Measurements from ENCODE around the gene UNC45A.
"Not testable (repeated sequence)": the region's sequence is repeated elsewhere in the genome, so short reads cannot be mapped to it uniquely, and the experiment has no call there.

Gene UNC45A

DNA sequence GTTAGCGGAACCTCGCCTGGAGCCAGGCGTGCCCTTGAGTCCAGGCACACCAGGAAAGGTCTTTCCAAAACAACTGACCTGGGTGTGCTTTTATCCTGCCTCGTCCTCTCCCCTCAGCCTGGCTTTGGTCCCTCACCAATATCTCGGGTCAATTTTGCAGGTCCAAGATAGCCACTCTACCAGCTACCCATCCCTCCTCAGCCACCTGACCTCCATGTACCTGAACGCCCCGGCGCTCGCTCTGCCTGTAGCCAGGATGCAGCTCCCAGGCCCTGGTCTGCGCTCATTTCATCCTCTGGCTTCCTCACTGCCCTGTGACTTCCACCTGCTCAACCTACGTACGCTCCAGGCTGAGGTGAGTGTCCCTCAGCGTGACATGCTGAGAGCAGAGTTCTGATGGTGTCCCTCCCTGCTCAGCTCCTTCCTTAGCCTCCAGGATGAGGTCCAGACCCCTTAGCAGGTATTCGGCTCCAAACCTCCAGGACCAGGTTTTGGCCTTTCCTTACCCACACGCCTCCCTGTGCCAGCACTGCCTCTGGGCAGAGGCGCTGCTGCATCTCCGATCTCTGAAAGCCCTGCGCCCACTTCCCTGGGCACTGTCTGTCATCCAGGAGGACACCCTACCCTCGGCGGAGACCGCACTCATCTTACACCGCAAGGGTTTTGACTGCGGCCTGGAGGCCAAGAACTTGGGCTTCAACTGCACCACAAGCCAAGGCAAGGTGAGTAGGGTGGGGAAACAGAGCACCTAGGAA lies 16.9 kb upstream of the UNC45A start:
- no peak for DNase-seq

DNA sequence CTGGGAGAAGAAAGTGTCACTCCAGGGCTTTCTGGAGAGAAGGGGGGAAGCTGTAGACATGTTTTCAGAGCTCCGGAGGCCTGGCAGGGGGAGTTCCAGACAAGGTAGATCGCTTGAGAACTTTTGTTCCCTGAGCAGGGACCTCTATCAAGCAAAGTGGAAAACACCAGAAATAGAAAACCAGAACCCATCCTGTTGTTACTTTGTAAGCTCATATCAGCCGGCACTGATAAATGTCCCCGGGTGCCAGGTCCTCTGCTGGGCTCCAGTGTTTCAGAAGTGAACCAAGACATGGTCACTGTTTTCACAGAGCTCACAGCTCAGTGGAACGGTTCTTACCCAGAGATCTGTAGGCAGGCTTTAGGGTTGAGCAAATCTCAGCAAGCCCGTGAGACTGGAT lies 16.2 kb upstream of the UNC45A start:
- no peak for DNase-seq

DNA sequence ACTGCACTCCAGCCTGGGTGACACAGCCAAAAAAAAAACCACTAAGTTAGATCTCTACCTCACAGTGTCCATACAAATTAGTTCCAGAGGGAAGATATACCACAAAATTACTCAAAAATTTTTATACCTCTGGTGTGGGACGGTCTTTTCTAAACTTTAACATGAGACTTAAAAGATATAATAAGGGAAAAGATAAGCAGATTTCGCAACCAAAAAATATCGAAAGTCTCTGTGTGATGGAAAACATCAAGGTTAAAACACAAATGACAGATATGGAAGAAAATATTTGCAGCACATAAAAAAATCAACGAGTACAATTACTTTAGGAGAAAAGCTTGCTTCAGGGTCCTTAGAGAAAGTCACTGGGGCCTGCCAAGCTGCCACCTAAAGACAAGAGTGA lies 13.2 kb upstream of the UNC45A start:
- no peak for DNase-seq

DNA sequence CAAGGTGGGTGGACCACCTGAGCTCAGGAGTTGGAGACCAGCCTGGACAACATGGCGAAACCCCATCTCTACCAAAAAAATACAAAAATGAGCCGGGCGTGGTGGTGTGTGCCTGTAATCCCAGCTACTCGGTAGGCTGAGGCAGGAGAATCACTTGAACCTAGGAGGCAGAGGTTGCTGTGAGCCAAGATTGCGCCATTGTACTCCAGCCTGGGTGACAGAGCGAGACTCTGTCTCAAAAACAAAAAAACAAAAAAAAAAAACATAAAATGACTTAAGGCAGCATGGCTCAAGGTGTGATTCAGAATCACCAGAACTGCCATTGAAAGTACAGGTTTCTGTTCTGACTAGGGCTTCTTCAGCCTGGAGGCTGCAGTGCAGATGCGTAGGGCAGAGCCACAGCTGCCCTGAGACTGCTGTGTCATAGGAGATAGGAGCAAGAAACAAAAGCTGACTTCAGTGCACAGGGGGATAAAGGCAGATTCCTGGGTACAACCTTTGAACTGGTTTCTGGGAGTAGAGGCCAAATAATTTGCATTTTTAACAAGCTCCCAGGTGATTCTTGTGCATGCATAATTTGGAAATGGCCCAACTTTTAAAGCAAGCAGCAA lies 12.3 kb upstream of the UNC45A start:
- DNase-seq: not testable (repeated sequence)

DNA sequence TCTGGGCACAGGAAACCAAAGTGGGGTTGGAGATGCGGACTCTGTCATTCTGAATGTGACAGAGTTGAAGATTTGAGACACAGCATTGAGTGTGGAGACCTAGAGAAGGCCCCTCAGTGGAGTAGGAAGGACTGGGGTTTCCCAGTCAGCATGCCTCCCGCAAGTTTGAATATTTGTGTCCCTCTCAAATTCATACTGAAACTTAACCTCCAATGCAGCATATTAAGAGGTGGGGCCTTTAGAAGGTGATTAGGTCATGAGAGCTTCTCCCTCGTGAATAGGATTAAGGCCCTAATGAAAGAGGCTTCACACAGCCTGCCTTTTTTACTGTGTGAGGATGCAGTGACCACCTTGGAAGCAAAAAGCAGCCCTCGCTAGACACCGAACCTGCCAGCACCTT lies 10.7 kb upstream of the UNC45A start:
- DNase-seq: no peak

DNA sequence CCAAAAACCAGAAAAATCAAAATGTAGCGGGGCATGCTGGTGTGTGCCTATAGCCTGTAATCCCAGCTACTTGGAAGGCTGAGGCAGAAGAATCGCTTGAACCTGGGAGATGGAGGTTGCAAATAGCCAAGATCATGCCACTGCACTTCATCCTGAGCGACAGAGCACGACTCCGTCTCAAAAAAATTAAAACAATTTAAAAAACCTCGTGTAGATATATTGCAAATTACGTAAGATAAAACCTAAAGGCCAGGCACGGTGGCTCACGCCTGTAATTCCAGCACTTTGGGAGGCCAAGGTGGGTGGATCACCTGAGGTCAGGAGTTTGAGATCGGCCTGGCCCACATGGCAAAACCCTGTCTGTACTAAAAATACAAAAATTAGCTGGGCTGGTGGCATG lies 8.3 kb upstream of the UNC45A start:
- not testable (repeated sequence) for DNase-seq

DNA sequence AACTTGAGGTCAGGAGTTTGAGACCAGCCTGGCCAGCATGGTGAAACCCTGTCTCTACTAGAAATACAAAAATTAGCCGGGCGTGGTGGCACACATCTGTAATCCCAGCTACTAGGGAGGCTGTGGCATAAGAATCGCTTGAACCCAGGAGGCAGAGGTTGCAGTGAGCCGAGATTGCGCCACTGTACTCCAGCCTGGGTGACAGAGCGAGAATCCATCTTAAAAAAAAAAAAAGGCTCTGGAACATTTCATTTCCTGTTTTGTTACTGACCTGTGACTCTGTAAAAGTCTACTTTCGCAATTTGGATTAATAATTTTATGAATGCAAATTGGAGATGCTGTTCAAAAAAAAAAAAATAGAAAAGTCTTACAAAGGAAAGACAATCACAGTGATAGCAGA lies 7.0 kb upstream of the UNC45A start:
- not testable (repeated sequence) for DNase-seq

DNA sequence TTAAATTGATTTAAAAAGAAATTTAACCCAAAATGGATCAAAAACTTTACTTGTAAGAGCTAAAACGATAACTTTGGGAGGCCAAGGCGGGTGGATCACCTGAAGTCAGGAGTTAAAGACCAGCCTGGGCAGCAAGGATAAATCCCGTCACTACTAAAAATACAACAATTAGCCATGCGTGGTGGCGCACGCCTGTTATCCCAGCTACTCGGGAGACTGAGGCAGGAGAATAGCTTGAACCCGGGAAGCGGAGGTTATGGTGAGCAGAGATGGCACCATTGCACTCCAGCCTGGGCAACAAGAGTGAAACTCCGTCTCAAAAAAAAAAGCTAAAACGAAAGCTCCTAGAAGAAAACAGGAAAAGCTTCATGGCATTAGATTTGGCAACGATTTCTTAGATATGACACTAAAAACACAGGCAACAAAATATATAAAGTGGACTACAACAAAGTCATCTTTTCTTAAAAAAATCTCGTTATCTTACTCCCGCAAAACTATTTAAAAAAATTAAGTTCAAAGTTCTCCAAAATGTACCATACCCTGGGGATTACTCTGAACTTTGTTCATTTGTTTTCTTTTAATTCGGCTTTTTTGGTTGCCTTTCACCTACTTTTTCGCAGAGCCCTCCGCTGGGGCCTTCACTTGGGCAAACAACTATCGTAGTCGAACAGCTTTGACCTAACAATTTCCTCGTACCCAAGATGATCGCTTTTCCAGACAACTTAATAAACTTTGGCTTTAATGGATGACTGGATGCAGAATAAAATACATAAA lies 5.7 kb upstream of the UNC45A start:
- DNase-seq: no peak

DNA sequence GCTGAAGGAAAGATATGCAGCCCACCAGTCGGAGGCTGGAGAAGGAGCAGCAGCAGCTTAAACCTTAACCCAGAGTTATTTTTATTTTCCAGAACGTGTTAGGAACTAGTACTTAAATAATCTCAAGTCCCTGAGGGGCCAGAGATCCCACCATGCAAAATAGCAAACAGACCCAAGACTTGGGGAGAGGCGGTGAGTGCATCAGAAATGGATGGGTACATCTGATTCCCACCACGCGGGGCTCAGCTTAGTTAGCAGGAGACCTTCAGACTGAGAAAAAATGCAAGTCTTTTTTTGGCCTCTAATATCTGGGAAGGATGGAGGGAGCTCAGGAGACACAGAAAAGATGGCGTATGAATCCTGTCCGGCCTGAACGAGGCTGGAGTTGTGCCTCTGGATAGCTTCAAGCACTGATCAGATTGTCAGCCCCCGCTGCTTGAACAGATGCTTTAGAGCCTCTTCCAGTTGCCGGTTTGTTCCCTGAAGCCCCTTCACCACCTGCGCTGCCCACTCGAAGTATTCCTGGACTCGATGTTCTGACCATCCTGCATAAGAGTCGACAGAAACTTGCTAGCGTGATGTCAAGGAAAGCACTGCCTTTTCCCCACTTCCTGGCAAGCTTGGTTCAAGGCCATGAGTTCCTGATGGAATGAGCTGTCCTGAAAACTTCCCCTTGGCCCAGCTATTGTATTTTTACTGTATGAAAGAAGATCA lies 4.1 kb upstream of the UNC45A start:
- DNase-seq: no peak

DNA sequence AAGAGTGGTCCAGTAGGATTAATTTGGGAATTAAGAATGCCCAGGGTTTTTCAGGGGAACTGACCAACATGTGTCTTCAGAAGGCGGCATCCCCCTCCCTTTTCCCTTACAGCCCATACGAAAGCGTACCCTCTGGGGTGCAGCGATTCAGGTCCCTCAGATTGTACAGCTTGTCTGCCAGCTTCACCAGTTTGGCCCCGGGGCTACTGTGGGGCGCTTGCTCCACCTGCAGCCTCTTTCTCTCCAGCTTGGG lies 3.6 kb upstream of the UNC45A start:
- no peak for DNase-seq

DNA sequence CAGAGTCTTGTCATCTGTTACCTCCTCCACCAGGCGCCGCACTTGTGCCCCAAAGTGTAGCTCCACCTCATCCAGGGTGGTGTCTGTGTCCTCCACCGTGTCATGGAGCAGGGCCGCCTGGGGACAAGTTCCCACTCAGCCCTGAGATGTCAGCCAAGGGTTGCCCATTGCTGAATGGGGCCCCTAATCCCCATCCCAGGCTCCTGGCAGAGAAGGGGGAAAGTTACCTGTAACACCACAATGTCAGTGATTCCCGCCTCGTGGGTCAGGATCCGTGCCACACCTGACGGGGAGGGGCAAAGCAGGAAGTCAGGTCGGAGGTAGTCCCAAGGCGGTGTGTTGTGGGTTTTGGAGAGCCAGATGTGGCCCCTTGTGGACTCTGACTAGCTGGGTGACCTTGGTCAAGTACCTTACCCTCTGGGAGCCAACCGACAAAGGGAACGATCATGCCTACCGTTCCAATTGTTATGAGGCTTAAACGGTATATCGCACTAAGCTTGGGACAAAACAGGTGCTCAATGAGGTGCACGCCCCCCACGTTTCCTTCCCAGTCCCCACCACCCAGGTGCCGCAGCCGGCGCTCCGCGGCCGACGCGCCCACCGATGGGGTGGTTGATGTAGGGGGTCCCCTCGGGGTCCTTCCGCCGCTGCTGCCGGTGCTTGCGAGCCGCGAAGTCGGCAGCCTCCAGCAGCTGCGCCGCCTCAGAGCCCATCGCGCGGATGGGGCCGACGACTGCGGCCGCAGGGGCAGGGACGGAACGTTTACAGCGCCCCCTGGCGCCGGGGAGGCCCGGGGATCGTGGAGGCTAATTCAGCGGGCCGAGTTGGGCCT lies 3.0 kb upstream of the UNC45A start, which contains the start of gene HDDC3:
HDDC3 (minus strand) TSS at position 722 of the 832 bp plus-strand sequence; CDS start at position 713, 9 bp downstream.
- peak; percentile 89 for DNase-seq

DNA sequence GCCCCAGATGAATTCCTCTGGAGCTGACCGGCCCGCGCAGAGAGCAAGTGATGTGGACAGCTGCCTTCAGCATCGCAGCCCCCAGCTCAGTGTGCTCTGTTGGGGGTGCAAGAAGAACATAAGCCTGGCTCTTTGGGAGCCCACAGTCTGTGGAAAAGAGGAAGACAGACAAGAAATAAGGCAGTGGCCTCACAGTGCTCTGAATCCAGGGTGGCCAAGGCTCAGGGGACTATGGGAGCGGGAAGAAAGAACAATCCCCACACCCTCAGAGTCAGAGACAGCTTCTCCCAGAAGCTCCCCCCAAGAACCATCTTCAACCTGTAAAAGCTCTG lies 2.5 kb upstream of the UNC45A start:
- DNase-seq: no peak

DNA sequence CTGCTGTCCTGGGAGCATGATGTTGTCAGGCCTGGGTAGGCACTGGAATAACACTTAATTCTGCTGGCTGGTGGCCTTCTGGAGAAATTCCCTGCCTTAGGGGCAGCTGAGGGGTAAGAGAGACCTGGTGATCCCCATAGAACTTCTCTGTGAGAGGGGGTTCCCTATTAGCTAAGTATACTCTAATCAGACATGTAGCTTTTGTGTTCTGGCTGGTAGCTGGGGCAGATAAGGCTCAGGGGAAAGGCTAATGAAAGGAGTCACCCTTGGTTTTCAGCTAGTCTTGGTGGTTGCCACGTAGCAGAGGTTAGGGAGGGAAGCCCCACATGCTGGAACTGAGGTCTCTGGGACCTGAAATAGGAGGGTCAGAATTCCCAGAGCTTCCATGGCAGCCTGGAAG lies 1.8 kb upstream of the UNC45A start:
- no peak for DNase-seq

DNA sequence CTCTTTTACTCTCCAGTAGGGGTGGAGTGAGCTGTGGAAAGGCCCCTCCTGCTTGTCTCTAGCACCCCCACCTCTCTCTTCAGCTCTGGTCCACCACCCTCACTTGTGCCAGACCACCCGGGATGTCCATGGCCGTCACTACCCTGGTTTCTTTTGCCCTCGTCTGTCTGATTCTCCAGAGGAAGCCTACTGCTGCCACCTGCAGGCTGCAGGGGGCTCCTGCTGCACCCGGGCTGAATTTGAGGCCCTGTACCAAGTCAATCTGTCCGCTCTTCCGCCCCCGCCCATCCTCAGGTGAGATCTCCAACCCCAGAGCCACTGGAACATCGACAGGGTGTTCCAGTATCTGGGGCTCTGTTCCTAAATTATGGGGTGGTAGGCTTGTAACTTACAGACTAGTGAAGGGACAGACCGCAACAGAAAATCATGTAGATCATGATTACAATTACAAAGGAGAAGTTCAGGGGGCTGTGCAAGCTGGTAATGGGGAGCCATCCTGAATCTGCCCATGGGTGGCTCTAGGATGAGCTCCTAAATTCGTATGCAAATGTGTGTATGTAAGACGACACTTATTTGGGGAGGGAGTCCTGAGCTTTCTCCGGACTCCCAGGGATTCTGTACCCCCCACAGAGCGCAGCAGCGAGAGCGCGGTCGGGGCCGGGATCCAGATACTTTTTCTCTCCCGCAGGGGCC lies 683 bp upstream of the UNC45A start:
- peak; percentile 89 for DNase-seq

DNA sequence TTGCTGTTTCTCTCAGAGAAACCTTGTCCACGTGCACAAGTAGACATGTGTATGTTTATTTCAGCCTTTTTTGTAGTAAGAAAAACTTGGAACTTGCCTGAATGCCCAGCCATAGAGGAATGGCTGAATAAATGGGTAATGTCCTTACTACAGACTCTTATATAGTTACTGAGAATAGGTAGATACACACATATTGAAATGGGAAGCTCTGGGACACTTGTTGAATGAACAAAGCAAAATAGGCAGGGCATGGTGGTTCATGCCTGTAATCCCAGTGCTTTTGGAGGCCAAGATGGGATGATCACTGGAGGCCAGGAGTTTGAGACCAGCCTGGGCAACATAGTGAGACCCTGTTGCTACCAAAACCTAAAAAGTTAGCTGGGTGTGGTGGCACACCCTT lies 1.7 kb downstream of the UNC45A start:
- DNase-seq: no peak

DNA sequence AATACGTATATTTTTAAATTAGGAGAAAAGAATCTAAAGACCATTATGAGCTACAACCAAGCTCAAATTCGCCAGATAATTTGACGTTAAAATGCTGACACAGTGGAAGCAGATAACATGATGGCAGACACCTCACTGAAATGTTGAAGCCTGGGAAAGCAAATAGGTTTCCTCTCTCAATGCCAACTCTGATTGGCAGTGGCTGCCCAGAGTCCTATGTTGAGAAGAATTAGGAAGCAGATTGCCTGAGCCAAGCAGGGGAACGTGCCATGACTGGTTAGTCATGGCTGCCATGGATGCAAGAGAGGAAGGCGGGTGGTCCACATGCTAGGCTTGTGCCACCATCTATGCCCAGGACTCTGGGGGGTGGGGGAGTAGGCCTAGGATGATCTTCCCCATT lies 3.2 kb downstream of the UNC45A start:
- no peak for DNase-seq

DNA sequence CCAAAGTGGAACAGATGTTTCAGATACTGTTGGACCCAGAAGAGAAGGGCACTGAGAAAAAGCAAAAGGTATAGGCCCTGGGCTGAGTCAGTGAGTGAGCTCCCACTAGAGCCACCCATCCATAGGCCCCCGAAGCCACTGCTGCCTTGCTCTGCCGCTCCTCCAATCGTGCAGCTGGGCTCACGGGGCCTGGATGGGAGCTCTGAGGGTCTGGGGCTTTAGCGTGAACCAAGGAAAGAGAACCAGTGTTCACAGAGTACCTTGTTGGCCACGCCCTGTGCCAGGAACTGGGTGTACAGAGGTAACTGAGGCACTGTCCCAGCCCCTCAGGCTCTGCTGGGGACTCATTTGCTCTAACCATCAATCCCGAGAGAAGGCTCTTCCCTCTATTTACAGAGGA lies 4.7 kb downstream of the UNC45A start:
- no peak for DNase-seq

DNA sequence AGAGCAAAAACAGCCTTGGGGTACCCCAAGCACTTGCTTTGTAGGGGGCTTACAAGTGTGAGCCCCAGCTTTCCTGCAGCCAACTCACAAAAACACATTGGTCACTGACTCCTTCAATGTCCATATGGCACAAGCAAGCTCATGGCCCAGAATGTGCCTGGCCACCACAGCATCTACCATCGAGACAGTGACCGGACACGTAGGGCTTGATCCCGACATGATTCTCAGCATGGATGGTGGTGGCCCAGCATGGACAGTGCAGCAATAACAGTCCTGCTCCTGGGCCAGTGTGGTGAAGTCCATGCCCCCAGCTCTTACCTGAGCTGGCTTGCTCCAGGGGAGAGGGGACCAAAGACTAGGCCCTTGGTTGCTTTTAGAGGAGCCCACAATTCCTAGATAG lies 6.0 kb downstream of the UNC45A start:
- DNase-seq: no peak

DNA sequence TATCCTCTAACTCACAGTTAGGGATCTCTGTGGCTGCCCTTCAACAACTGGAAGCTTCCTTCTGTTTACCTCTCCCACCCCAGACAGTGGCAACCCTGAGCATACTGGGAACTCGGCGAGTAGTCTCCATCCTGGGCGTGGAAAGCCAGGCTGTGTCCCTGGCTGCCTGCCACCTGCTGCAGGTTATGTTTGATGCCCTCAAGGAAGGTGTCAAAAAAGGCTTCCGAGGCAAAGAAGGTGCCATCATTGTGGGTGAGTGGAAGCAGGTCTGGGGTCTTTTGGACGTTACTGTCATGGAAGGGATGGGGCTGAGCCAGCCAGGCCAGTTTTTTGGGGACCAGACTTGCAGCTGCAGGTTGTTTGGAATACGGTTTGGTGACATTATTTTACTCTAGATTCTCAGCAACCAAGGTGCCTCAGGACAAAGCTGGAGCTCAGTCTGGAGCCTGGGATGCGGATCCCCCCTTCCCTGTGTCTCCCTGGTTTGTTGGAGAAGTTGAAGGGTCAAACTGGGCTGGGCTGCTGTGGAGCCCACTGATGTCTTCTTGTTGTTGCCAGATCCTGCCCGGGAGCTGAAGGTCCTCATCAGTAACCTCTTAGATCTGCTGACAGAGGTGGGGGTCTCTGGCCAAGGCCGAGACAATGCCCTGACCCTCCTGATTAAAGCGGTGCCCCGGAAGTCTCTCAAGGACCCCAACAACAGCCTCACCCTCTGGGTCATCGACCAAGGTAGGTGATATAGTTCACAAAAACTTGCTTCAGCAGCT lies 7.5 kb downstream of the UNC45A start:
- no peak for DNase-seq

DNA sequence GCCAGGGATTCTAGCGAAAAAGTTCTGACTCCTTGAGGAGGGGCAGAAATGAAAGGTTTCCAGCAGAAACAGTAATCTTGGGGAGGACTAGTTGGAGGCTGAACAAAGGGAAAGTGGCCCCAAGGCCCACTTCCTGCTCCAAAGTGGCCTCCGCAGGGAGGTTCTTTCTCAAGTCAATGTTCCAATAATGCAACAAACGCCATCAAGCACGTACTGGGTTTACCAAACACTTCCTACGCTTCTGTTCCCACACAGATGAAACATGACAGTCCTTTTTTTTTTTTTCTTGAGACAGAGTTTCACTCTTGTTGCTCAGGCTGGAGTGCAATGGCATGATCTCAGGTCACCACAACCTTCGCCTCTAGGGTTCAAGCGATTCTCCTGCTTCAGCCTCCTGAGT lies 10.0 kb downstream of the UNC45A start:
- no peak for DNase-seq

DNA sequence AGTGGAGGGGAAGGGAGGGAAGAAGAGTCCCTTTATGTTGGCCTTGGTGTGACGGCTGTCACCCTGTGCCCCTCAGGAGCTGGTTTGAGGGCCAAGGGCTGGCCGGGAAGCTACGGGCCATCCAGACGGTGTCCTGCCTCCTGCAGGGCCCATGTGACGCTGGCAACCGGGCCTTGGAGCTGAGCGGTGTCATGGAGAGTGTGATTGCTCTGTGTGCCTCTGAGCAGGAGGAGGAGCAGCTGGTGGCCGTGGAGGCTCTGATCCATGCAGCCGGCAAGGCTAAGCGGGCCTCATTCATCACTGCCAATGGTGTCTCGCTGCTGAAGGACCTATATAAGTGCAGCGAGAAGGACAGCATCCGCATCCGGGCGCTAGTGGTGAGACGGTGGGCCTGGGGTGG lies 11.5 kb downstream of the UNC45A start:
- DNase-seq: no peak

All from CD4-positive, alpha-beta T cell treated with Interleukin-12 subunit alpha and Interleukin-12 subunit beta, for 1 hour (primary cell).